H1 (cell line): ENCODE measurements around the gene ARHGAP5. TPM values are rescaled to one million over a fixed set of nuclear protein-coding genes. Genes with fewer than 3 reads are reported as not detected.

Experiments
- ASH2L ChIP-seq: fragments of 200-600, 300-600 bp; sonication (generic); IDR thresholded peaks from one replicate; pipeline ENCODE4 v1.7.1; 2017; ENCODE audit warnings: low read length
- EP300 ChIP-seq, 2 experiments: IDR thresholded peaks; 1 replicate in 1 of 2; 2 replicates in 1 of 2; pipeline ENCODE4 v1.6.1; 2011 to 2012; ENCODE audit warnings: low read depth in 2 of 2, low read length in 2 of 2, mild to moderate bottlenecking in 2 of 2, borderline replicate concordance in 1 of 2, inconsistent platforms in 1 of 2, moderate library complexity in 1 of 2
- SIX5 ChIP-seq: IDR thresholded peaks from 2 replicates; pipeline ENCODE4 v1.6.1; 2011; ENCODE audit warnings: mild to moderate bottlenecking, low read depth, low read length
- YY1 ChIP-seq: IDR thresholded peaks from 2 replicates; pipeline ENCODE4 v1.6.1; 2011; ENCODE audit warnings: low read depth, mild to moderate bottlenecking, low read length
- polyA plus RNA-seq, 7 experiments: library from polyadenylated mRNA; depleted of rRNA in 3 of 7; stranded (reverse) in 5 of 7; unstranded in 2 of 7; fragments of >200 nt in 5 of 7; fragments of 200-250 nt in 2 of 7; gene quantifications; 1 replicate in 5 of 7; 2 replicates in 1 of 7; 4 replicates in 1 of 7; pipeline versions ENCODE4 v1.2.1 to v1.2.3, GENCODE V29; 2011 to 2013; ENCODE audit warnings: missing spikeins in 2 of 7, mixed read lengths in 2 of 7
- total RNA-seq: library from RNA; stranded (reverse); fragmentation: NEBNext Ultra II Directional; extraction: Animal tissue kit (Norgen Biotek cat#: 25700); gene quantifications from 2 replicates; pipeline ENCODE4 v1.2.1, GENCODE V29; 2021
- TF ChIP-seq, protein P1 (sequence below): IDR thresholded peaks from 2 replicates; pipeline ENCODE4 v1.6.1; 2011; ENCODE audit warnings: low read length, improper control_type of control experiment

ARHGAP5 gene
- total and polyA plus RNA-seq, 2 of the 8 experiments (the other 6 are each of a cell fraction or from before 2014, with no cell fraction given), result 7.8 to 77.3 TPM

DNA sequence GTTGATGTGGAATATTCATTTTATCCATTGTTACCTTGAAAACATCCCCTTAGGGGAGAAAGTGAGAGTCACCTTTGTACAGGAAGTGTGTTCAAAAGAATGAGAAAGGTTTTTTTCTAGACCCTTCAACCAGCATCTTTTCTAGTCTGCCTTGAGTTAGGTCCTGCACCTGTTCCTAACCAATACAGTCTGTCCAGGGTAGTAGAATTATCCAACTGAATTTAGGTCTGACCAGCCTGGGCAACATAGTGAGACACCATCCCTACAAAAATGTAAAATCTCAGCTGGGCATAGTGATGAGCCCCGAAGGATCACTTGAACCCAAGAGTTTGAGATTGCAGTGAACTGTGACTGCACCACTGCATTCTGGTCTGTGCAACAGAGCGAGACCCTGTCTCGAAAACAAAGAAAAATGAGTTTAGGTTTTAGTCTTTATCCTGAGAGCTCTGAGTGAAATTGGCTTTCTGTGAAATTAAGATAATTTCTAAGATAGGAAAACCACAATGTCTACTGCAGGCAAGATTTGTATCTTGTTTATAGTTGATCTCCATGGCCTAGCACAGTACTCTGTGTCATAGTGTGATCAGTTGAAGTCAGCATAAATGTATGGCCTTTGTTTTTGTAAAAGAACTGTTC lies 25.2 kb downstream of the ARHGAP5 start (continued):
- TF ChIP-seq, protein P1, sequence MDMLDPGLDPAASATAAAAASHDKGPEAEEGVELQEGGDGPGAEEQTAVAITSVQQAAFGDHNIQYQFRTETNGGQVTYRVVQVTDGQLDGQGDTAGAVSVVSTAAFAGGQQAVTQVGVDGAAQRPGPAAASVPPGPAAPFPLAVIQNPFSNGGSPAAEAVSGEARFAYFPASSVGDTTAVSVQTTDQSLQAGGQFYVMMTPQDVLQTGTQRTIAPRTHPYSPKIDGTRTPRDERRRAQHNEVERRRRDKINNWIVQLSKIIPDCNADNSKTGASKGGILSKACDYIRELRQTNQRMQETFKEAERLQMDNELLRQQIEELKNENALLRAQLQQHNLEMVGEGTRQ, result no peak
- TF ChIP-seq ASH2L (no peak), SIX5 (no peak), YY1 (no peak), EP300 (IDR thresholded peaks at IDR 0.05; ENCODE audit: borderline replicate concordance in 1 of 2, low read depth in 2 of 2, low read length in 2 of 2) (no peak)
